ENCODE data around the gene ATP11A. TPM values are rescaled to one million over a fixed set of nuclear protein-coding genes. Genes with fewer than 3 reads are reported as not detected.

Gene ATP11A
- total and polyA plus RNA-seq, 10 donors: 2.7 to 91.3 (median 59.1) TPM

Other genes starting within 250 kb of the ATP11A start
- 10 to 100 TPM; 35.3 to 69.8 (median 55.1) TPM for gene TUBGCP3, start 101.9 kb upstream of the ATP11A start, total RNA-seq
- gene TUBGCP3, start 101.9 kb upstream of the ATP11A start, polyA plus RNA-seq: 10 to 100 TPM in 2 of 3 donors, 1 to 10 TPM in 1; 9.1 to 14.9 (median 11.3) TPM